PC-3 (cell line): Measurements from ENCODE around the gene GALNT1.

ENCODE experiments used
- EZH2 ChIP-seq: fragments of 300-600 bp; sonication (generic); IDR thresholded peaks from one replicate; pipeline ENCODE4 v1.6.1; 2017; ENCODE audit warnings: antibody characterized with exemption, mild to moderate bottlenecking, low read length; ENCODE audit not compliant: unreplicated experiment
- EZH2phosphoT487 ChIP-seq: fragments of 300-600 bp; sonication (generic); IDR thresholded peaks from 2 replicates; pipeline ENCODE4 v1.6.1; 2018; ENCODE audit warnings: mild to moderate bottlenecking, antibody characterized with exemption, low read length, borderline replicate concordance
- TF ChIP-seq, protein P1 (sequence below): fragments of 300-600 bp; sonication (generic); conservative IDR thresholded peaks from 2 replicates; pipeline ENCODE4 v1.5.1; 2017; ENCODE audit warnings: antibody characterized with exemption, low read depth, mild to moderate bottlenecking, low read length

DNA sequence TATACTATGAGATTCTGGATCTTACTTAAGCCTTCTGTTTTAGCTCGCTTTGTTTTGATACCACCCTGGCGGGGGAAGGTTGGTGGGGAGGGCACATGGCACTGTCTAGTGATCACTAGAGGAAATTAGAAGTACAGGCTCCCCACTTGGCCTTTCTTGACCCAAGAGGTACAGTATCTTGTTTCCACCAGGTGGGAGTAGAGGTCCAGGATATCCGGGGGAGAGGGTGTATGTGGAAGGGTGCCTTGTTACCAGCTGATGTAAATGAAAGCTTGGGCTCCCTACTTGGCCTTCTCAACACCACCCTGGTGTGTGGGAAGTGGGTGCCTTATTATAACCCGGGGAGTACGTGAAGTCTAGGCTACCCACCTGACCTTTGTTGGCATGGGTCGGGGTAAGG, 7.5 kb downstream of the GALNT1 start:
- TF ChIP-seq, protein P1, sequence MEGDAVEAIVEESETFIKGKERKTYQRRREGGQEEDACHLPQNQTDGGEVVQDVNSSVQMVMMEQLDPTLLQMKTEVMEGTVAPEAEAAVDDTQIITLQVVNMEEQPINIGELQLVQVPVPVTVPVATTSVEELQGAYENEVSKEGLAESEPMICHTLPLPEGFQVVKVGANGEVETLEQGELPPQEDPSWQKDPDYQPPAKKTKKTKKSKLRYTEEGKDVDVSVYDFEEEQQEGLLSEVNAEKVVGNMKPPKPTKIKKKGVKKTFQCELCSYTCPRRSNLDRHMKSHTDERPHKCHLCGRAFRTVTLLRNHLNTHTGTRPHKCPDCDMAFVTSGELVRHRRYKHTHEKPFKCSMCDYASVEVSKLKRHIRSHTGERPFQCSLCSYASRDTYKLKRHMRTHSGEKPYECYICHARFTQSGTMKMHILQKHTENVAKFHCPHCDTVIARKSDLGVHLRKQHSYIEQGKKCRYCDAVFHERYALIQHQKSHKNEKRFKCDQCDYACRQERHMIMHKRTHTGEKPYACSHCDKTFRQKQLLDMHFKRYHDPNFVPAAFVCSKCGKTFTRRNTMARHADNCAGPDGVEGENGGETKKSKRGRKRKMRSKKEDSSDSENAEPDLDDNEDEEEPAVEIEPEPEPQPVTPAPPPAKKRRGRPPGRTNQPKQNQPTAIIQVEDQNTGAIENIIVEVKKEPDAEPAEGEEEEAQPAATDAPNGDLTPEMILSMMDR = no peak
- no peak for TF ChIP-seq EZH2
- TF ChIP-seq EZH2phosphoT487 = no peak
